Loucy (cell line): Measurements from ENCODE around the gene MYL11.

Experiments used
- H2AFZ ChIP-seq: fragments of 200-600 bp; sonication (generic); 2 replicates; pipeline ENCODE4 v1.6.0; 2016; ENCODE audit warnings: antibody characterized with exemption, mild to moderate bottlenecking, low read length, moderate library complexity
- H3F3A ChIP-seq: fragments of 200-600 bp; 2 replicates; pipeline ENCODE4 v1.6.0; 2016; ENCODE audit warnings: antibody characterized with exemption, low read depth, mild to moderate bottlenecking
- H3K27me3 ChIP-seq: fragments of 200-600 bp; sonication (generic); 2 replicates; pipeline ENCODE4 v1.6.1; 2014; ENCODE audit warnings: low read length, mild to moderate bottlenecking; ENCODE audit not compliant: insufficient read depth, poor library complexity, severe bottlenecking
- H3K36me3 ChIP-seq: fragments of 200-600 bp; sonication (generic); 2 replicates; pipeline ENCODE4 v1.6.1; 2016; ENCODE audit warnings: low read length; ENCODE audit not compliant: insufficient read depth
- H3K4me1 ChIP-seq: fragments of 200-600 bp; sonication (generic); 2 replicates; pipeline ENCODE4 v1.5.1; 2014; ENCODE audit warnings: low read length, mild to moderate bottlenecking; ENCODE audit not compliant: insufficient read depth, poor library complexity, severe bottlenecking
- H3K4me2 ChIP-seq: fragments of 200-600 bp; sonication (generic); 2 replicates; pipeline ENCODE4 v1.6.0; 2014; ENCODE audit warnings: antibody characterized with exemption, low read length, low read depth, mild to moderate bottlenecking; ENCODE audit not compliant: poor library complexity, severe bottlenecking
- H3K4me3 ChIP-seq: fragments of 200-600 bp; sonication (generic); 2 replicates; pipeline ENCODE4 v1.5.1; 2014; ENCODE audit warnings: low read length, mild to moderate bottlenecking, mixed read lengths; ENCODE audit not compliant: poor library complexity, severe bottlenecking
- H3K79me2 ChIP-seq: fragments of 200-600 bp; sonication (generic); 2 replicates; pipeline ENCODE4 v1.6.1; 2014; ENCODE audit warnings: low read length; ENCODE audit not compliant: insufficient read depth
- H3K9ac ChIP-seq: fragments of 200-600 bp; sonication (generic); 2 replicates; pipeline ENCODE4 v1.6.0; 2014; ENCODE audit warnings: mild to moderate bottlenecking, low read depth, low read length, moderate library complexity; ENCODE audit not compliant: poor library complexity, severe bottlenecking
- H3K9me2 ChIP-seq: fragments of 200-600 bp; sonication (generic); replicated peaks from 2 replicates; pipeline ENCODE4 v1.6.1; 2016; ENCODE audit warnings: low read depth, low read length, mixed read lengths
- H3K9me3 ChIP-seq: fragments of 200-600 bp; sonication (generic); 2 replicates; pipeline ENCODE4 v1.6.1; 2014; ENCODE audit warnings: mild to moderate bottlenecking, antibody characterized with exemption, low read length, low read depth; ENCODE audit not compliant: insufficient read depth
- H4K20me1 ChIP-seq: fragments of 200-600 bp; sonication (generic); 2 replicates; pipeline ENCODE4 v1.6.0; 2014; ENCODE audit warnings: antibody characterized with exemption, low read length, mild to moderate bottlenecking; ENCODE audit not compliant: insufficient read depth, poor library complexity, severe bottlenecking
- CTCF ChIP-seq: fragments of 200-600 bp; sonication (generic); conservative IDR thresholded peaks from 2 replicates; pipeline ENCODE4 v1.5.1; 2014; ENCODE audit warnings: mild to moderate bottlenecking, antibody characterized with exemption, low read length
- EZH2phosphoT487 ChIP-seq: fragments of 200-600 bp; IDR thresholded peaks from 2 replicates; pipeline ENCODE4 v1.6.1; 2018; ENCODE audit warnings: antibody characterized with exemption, mild to moderate bottlenecking, moderate library complexity, borderline replicate concordance

The MYL11 gene

GRCh38 chr16:30416624-30417528, 42.3 kb downstream of the MYL11 start:
- Histone ChIP-seq H2AFZ (no peak overlapping the region), H4K20me1 (peaks cover 24% of the 10 kb centered on the region), H3K4me1 (peaks cover 14% of the 10 kb centered on the region), H3K9me3 (no peaks in the 10 kb centered on the region), H3K9me2 (no peaks in the 10 kb centered on the region), H3K36me3 (peaks cover 36% of the 10 kb centered on the region; the same call in 1 of the 2 replicates), H3K4me2 (no peak overlapping the region), H3F3A (peaks cover 4% of the 10 kb centered on the region; the same call in 1 of the 2 replicates), H3K9ac (no peak overlapping the region), H3K79me2 (peaks cover 34% of the 10 kb centered on the region), H3K27me3 (no peaks in the 10 kb centered on the region), H3K4me3 (no peak overlapping the region)
- no peak for TF ChIP-seq EZH2phosphoT487
- no peak for TF ChIP-seq CTCF

GRCh38 chr16:30417529-30418349, 43.1 kb downstream of the MYL11 start:
- Histone ChIP-seq H3K9me2 (no peaks in the 10 kb centered on the region), H3K4me2 (no peak overlapping the region), H3K27me3 (no peaks in the 10 kb centered on the region), H2AFZ (no peak overlapping the region), H3K4me1 (peaks cover 5% of the 10 kb centered on the region), H4K20me1 (peaks cover 16% of the 10 kb centered on the region), H3F3A (peaks cover 4% of the 10 kb centered on the region; the same call in 1 of the 2 replicates), H3K79me2 (peaks cover 26% of the 10 kb centered on the region), H3K9me3 (no peaks in the 10 kb centered on the region), H3K36me3 (peaks cover 43% of the 10 kb centered on the region; the same call in 1 of the 2 replicates), H3K9ac (no peak overlapping the region), H3K4me3 (no peak overlapping the region)
- TF ChIP-seq CTCF, result no peak
- TF ChIP-seq EZH2phosphoT487, result no peak

GRCh38 chr16:30418350-30419181, 44.0 kb downstream of the MYL11 start:
- Histone ChIP-seq H3F3A (peaks cover 4% of the 10 kb centered on the region; the same call in 1 of the 2 replicates), H3K79me2 (peaks cover 18% of the 10 kb centered on the region; the same call in 1 of the 2 replicates), H2AFZ (no peak overlapping the region), H3K9me3 (no peaks in the 10 kb centered on the region), H3K27me3 (no peaks in the 10 kb centered on the region), H3K9ac (no peak overlapping the region), H3K4me1 (no peaks in the 10 kb centered on the region), H4K20me1 (peaks cover 8% of the 10 kb centered on the region), H3K36me3 (peaks cover 40% of the 10 kb centered on the region; the same call in 1 of the 2 replicates), H3K4me2 (no peak overlapping the region), H3K4me3 (no peak overlapping the region), H3K9me2 (no peaks in the 10 kb centered on the region)
- TF ChIP-seq EZH2phosphoT487, result no peak
- TF ChIP-seq CTCF, result no peak
